T-helper 1 cell treated with Interleukin-12 subunit alpha and Interleukin-12 subunit beta and Interleukin-4 antibody, amounts not matched to agents 30 μg/mL and 1 μg/mL, for 36 hours (primary cell): ENCODE measurements around the gene SLC26A2.
A peak's percentile ranks its signal among the peaks of the same experiment; 100 is the strongest.

Source experiments
- H3K27ac Mint-ChIP-seq: one replicate; pipeline ENCODE4 v1.8.0; 2021; ENCODE audit warnings: mild to moderate bottlenecking, mixed read lengths
- H3K27me3 Mint-ChIP-seq: one replicate; pipeline ENCODE4 v1.8.0; 2021; ENCODE audit warnings: low read depth, mixed read lengths
- H3K36me3 Mint-ChIP-seq: one replicate; pipeline ENCODE4 v1.8.0; 2021; ENCODE audit warnings: low read depth, mixed read lengths
- H3K4me1 Mint-ChIP-seq: one replicate; pipeline ENCODE4 v1.8.0; 2021; ENCODE audit warnings: low read depth, mixed read lengths
- H3K4me3 Mint-ChIP-seq: one replicate; pipeline ENCODE4 v1.8.0; 2021; ENCODE audit warnings: mild to moderate bottlenecking, moderate library complexity, mixed read lengths
- H3K9me3 Mint-ChIP-seq: one replicate; pipeline ENCODE4 v1.8.0; 2021; ENCODE audit warnings: mixed read lengths

SLC26A2 gene

DNA sequence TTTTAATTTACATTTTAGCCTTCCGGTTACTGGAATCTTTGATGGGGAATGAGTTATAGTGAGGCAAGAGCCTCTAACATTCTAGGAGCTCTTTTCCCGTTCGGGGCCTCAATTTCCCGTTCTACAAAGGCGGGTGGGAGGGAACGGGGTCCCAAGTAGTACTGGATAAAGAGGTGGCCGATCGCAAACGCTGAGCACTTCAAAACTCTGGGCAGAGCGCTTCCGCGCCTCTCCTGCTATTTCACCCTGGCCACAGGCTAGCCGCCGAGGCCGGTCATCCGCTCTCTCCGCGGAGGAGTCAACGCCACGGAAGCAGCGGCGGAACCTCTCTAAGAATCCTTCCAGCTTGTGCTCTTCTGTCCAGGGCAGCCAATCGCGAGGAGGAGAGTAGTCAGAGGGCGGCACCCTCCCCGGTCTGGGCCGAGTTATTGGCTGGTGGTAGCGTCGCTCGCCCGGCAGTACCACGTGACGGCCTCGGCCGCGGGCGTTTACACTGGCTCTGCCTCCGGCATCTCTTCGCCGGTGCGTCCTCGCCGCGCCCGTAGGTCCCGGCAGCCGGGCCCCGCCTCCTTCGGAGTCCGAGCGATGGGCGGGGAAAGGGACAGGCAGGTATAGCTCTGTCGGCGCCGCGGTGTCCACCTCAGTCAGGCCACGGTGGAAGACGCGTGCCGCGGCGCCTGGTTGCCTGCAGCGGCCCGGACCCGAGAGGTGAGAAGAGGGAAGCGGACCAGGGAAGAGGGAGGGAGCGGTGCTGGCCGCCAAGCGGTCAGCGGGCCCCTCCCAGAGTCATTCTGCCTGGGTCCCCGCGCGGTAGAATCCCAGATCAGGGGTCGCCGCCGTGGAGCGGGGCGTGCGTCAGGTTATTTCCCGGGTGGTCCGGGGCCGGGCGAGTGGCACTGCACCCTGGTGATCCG, at the start of gene SLC26A2:
SLC26A2 (plus strand) TSS at position 487 of the 914 bp plus-strand sequence. CDS start 16,895 bp downstream, outside the sequence.
- H3K27me3 Mint-ChIP-seq: no peaks in the 10 kb centered on the region
- peaks cover 3% of the 10 kb centered on the region for H3K36me3 Mint-ChIP-seq

DNA sequence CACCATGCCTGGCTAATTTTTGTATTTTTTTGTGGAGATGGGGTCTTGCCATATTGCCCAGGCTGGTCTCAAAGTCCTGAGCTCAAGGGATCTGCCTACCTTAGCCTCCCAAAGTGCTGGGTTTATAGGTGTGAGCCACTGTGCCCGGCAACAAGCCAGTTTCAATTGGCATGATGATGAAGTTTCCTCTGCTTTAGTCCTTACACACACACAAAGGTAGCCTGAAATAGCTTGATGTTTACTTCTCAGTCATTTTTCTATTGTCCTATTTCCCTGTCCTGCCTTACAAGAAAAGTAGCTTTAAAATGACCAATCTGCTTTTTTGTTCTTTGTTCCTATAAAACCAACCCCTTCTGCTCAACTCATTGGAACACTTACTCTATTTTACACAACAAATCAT, 49.5 kb upstream of the SLC26A2 start:
- Mint-ChIP-seq H3K4me3 (no peak overlapping the region), H3K27ac (no peak overlapping the region), H3K36me3 (no peaks in the 10 kb centered on the region), H3K9me3 (no peaks in the 10 kb centered on the region), H3K4me1 (peaks cover 2% of the 10 kb centered on the region), H3K27me3 (peaks cover 22% of the 10 kb centered on the region)

More for the DNA sequence above, at the start of gene SLC26A2:
- Mint-ChIP-seq H3K27ac (peak within 1 kb of the TSS; percentile 93), H3K4me3 (peak within 1 kb of the TSS; percentile 84), H3K4me1 (peaks cover 27% of the 10 kb centered on the region), H3K9me3 (no peaks in the 10 kb centered on the region)

DNA sequence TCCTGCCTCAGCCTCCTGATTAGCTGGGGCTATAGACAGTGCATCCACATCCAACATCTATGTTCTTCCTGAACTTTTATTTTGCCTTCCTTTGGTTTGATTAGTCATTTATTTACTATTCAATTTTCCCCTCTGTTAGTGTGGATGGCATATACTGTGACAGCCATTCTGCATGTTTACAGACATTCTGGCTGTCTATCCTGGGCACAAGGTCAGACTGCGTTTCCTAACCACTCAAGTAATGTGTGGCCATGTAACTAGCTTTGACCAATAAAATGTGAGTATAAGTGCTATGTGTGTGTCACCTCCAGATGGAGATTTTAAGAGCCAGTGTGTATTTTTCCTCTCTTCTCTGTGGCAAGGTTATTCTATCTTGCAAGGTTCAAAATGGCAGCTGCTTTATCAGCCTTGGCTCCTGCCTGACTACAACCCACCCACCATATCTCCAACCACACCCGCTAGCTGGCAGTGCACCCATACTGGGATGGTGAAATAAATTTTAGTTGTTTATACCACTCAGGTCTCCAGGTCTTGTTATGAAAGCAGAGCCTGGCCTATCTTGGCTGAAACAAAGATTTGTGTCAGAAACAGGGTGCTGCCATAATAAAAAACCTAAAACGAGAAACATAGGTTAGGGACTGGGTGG, 48.2 kb upstream of the SLC26A2 start:
- no peaks in the 10 kb centered on the region for H3K36me3 Mint-ChIP-seq
- peaks cover 2% of the 10 kb centered on the region for H3K4me1 Mint-ChIP-seq
- no peak overlapping the region for H3K27ac Mint-ChIP-seq
- H3K4me3 Mint-ChIP-seq: no peak overlapping the region
- peaks cover 22% of the 10 kb centered on the region for H3K27me3 Mint-ChIP-seq
- H3K9me3 Mint-ChIP-seq: no peaks in the 10 kb centered on the region

DNA sequence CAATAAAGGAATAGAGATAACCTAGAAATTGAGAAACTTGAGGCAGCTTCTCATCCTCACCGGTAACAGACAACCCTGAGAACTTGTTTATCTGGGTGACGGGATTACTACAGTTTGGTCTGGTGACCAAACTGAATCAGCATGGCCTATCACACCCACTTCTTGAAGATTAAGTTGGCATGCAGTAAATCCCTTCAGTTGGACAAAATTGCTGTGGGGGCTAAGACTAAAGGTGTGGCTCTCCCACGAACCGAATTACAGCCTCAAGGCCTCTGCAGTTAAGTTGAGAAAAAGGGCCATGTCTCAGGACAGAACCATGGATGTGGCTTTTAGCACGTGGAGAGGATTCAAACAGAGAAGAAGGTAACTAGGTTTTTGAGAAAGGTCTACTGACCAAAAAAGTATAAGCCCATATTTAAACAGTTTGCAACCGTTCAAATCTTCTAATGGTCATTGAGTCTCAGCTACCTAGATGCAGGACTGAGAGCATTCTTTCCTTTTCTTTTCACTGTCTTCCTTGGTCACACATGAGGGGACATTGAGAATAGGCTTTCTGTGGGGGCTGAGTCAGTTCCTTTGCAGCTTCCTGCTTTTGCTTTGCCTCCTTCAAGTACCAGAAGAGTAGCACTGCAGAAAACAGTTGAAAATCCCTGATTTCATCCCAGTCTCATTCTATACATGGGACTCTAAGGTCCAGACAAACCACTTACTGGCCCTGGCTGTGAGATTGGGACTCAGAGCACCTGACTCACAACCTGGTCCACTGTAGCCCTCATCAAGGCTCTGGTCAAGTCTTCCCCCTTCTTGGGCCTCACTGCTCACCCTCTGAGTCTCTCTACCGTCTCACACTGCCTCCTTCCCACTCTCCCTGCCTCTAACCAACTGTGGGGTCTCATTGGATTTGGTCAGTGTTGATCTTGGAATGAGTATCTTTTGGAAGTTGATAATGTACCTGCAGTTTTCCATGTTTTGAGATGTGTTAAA, 46.8 kb upstream of the SLC26A2 start:
- Mint-ChIP-seq H3K9me3 (no peaks in the 10 kb centered on the region), H3K27ac (no peak overlapping the region), H3K27me3 (peaks cover 21% of the 10 kb centered on the region), H3K4me3 (no peak overlapping the region), H3K36me3 (no peaks in the 10 kb centered on the region), H3K4me1 (peaks cover 2% of the 10 kb centered on the region)

DNA sequence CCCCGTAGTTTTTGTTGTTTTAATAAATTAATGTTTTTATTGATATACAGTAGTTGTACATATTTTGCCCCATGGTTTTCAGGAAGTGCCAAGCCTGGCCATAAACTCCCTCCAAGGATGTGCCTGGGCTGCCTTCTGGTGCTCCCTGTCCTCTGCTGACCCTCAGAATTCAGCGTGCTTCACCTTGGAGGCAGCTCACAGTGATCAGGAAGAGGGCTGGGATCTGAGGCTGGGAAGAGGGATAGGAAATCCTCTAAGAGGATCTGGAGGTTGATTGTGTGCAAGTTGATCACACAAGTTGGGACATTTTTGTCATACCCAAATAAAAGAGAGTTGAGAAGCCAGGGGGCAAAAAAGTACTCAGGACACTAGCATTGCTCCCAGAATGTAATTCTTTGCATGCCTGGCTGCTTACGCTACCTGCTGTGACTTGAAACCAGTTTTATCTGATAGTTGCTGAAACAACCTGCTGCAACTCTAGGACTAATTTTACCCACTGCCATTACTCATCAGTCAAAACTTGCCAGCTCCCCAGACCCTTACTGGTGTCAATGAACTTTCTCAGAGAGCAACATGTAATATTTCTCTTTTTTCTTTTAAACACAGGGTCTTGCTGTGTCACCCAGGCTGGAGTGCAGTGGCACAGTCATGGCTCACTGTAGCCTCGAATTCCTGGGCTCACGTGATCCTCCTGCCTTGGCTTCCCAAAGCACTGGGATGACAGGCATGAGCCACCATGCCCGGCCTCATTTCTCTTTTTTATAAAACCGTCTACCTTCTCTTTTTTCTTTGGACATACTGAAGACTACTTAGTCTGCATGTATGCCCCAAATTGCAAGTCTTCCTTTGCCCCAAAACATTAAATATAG, 44.9 kb upstream of the SLC26A2 start:
- H3K27me3 Mint-ChIP-seq: peaks cover 8% of the 10 kb centered on the region
- H3K4me1 Mint-ChIP-seq: peaks cover 2% of the 10 kb centered on the region
- no peak overlapping the region for H3K4me3 Mint-ChIP-seq
- H3K27ac Mint-ChIP-seq: no peak overlapping the region
- H3K36me3 Mint-ChIP-seq: no peaks in the 10 kb centered on the region
- no peaks in the 10 kb centered on the region for H3K9me3 Mint-ChIP-seq

DNA sequence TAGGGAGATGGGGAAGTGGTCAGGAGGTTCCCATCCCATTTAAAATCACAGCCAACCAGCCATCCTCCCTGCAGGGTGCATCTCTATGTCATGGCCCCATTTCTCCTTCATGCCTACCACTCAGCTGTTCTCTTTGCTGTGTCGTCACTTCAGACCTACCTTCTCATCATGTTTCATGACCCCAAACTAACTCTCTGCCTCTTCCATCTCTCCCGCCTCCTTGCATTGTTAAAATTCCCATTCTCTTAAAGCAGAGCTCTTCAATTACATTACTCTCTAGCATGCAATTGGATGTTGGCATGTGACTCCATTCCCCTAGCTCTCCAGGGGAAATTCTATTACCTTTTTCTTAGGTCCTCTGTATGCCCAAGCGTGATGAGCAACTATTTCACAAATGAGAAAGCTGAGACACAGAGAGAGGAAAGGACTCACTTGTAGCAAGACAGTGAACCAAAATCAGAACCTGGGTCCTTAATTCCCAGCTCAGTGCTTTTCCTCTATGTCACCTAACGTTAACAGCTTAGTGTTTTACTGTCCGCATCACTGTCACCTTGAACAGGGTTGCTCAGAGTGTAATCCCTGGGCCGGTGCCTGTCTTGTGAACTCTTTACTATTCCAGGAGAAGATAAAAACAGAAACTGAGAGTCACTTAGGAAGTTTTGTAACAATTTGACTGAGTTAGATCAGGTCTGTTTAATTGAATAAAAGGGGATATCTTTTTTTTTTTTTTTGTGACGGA, 44.1 kb upstream of the SLC26A2 start:
- H3K9me3 Mint-ChIP-seq: no peaks in the 10 kb centered on the region
- no peak overlapping the region for H3K4me3 Mint-ChIP-seq
- H3K4me1 Mint-ChIP-seq: peaks cover 2% of the 10 kb centered on the region
- H3K27ac Mint-ChIP-seq: no peak overlapping the region
- no peaks in the 10 kb centered on the region for H3K36me3 Mint-ChIP-seq
- H3K27me3 Mint-ChIP-seq: peaks cover 13% of the 10 kb centered on the region

DNA sequence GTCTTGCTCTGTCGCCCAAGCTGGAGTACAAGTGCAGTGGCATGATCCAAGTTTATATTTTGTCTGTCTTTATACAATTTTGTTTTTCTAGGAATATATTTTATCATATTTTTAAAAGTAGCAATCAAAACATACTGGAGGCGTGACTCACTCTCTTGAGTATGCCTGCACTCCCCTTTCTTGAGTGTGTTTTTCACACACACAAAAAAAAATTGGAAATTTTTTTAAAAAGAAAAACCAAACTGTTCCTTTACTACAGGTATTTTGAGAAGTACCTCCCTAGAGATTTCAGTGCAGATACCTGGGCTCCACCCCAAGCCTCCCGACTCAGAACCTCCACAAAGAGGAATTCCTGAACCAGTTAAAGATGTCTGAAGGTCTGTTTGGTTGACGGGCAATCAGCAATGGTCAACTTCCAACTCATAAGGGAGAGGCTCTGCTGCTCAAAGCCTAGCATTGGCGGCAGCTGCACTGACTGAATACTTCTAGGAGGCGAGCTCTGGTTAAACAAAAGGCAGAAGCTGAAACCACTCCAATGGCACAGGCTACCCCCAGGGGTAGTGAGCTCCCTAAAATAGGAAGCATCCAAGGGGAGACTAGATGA, 43.4 kb upstream of the SLC26A2 start:
- Mint-ChIP-seq H3K4me3 (no peak overlapping the region), H3K27ac (no peak overlapping the region), H3K4me1 (peaks cover 2% of the 10 kb centered on the region), H3K27me3 (peaks cover 10% of the 10 kb centered on the region), H3K9me3 (no peaks in the 10 kb centered on the region), H3K36me3 (no peaks in the 10 kb centered on the region)

DNA sequence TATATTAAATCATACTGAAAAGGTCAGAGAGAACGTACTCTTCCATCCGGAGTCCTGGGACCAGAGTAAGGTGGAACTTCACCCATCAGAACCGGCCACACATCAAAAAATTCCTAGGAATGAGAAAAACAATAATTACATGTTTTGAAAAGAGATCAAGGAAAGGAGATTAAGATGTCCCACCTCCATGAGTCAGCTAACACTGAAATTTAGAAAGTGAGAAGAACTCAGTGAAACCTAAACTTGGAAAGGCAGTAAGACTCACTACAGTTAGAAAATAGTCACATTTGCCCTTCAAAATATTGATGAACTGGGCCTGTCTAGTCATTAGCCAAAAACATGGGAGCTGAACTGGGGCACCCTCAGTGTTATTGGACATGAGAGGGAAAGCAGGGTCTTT, 39.0 kb upstream of the SLC26A2 start:
- no peak overlapping the region for H3K27ac Mint-ChIP-seq
- H3K27me3 Mint-ChIP-seq: peaks cover 10% of the 10 kb centered on the region
- no peaks in the 10 kb centered on the region for H3K36me3 Mint-ChIP-seq
- no peaks in the 10 kb centered on the region for H3K4me1 Mint-ChIP-seq
- H3K9me3 Mint-ChIP-seq: no peaks in the 10 kb centered on the region
- no peak overlapping the region for H3K4me3 Mint-ChIP-seq

DNA sequence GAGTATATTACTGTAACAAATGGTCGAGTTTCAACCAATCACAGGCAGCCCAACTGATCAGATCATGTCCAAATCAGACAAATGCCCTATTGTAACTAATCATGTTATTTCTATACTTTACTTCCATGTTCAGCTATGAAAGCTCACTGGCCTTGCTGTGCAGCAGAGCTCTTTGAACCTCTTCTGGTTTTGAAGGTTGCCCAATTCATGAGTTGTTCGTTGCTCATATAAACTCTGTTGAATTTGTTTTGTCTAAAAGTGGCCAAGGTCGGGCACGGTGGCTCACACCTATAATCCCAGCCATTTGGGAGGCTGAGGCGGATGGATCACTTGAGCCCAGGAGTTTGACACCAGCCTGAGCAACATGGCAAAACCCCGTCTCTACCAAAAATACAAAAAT, 37.6 kb upstream of the SLC26A2 start:
- Mint-ChIP-seq H3K9me3 (no peaks in the 10 kb centered on the region), H3K27me3 (peaks cover 7% of the 10 kb centered on the region), H3K4me1 (no peaks in the 10 kb centered on the region), H3K4me3 (no peak overlapping the region), H3K27ac (no peak overlapping the region), H3K36me3 (no peaks in the 10 kb centered on the region)

DNA sequence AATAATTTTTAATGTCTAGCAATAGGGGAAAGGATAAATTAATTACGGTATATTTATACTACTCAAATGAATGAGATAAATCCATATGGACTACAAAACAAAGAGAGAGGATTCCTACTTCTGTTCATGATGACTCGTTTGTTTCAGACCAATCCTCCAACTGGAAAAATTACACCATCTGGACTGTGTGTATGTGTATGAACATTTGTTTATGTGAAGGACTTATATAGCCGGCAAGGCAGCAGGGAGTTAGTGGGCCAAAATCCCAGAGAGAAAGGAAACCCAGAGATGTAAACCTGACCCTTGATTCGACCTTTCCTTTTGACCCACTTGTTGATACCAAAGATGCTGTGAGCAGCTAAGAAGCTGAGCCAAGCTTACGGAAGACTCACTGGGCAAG, 36.1 kb upstream of the SLC26A2 start:
- Mint-ChIP-seq H3K9me3 (no peaks in the 10 kb centered on the region), H3K36me3 (no peaks in the 10 kb centered on the region), H3K27ac (no peak overlapping the region), H3K4me3 (no peak overlapping the region), H3K27me3 (peaks cover 10% of the 10 kb centered on the region), H3K4me1 (no peaks in the 10 kb centered on the region)

DNA sequence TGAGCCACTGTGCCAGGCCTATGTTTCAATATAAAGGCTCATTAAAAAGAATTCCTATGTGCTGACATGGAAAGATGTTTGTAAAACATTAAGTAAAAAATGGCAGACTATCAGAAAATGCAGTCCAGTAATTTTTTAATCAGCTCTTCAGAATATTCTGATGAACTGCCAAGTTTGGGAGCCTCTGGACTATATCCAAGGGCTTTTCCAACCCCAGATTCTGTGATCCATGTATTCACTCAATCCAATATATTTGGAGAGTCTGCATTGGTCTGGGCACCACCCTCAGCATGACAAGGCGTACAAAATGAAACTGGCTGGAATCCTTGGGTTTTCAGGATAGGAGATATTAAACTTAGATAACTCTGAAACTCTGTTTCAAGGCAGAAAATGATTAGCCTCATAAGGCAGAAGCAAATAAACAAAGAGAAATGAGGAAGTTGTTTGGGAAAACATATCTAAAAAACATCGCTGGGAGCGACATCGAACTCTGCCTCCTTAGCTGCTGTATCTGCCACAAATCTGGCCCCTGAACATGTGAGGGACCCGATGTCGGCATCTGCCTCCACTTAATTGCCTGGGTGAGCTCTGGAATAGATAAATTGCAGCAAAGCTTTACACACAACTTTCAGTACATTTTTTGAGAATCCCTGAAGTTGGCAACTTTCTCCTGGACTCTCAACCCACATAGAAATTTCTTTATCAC, 30.4 kb upstream of the SLC26A2 start:
- Mint-ChIP-seq H3K9me3 (no peaks in the 10 kb centered on the region), H3K4me3 (no peak overlapping the region), H3K4me1 (peaks cover 3% of the 10 kb centered on the region), H3K36me3 (no peaks in the 10 kb centered on the region), H3K27me3 (peaks cover 23% of the 10 kb centered on the region), H3K27ac (no peak overlapping the region)

DNA sequence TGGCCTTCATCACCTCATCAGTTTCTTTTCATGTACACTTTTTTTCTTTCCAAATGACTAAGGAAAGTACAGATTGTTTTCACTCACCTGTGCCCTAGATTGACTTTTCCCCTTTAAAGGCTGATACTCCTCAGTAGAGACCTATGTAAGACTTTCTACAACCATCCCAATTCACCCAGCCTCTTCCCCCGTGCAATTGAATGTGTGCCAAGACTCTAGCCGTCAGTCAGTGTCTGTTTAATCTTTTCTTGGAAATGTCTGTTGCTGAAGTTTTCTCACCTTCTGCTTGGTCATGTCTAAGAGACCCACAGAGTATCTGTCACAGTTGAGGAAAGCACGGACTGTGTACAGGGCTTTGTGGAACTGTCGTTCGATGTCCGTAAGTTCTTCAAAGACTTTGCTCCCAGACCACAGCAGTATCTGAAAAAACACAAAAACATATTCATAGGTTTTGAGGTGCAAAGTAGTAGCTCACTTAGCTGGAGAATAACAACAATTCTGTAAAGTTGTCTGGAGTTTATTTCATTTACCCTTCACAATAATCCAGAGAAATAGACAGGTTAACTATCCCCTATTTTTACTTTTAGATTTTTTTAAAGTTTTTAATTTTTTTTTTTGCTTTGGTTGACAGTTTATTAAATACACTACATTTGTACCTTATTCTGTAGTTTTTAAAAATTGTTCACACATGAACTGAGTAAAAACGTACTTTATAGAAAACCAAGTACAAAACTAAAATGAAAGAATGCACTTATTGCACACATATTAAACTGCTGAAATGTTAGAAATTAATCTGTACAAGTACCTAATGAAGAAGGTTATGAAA, 29.6 kb upstream of the SLC26A2 start:
- Mint-ChIP-seq H3K27me3 (peaks cover 23% of the 10 kb centered on the region), H3K27ac (no peak overlapping the region), H3K4me3 (no peak overlapping the region), H3K4me1 (peaks cover 3% of the 10 kb centered on the region), H3K9me3 (no peaks in the 10 kb centered on the region), H3K36me3 (no peaks in the 10 kb centered on the region)
